Activated naive CD8-positive, alpha-beta T cell treated with anti-CD3 and anti-CD28 coated beads, Interleukin-2, amount 50 U/mL, for 16 hours (primary cell): Measurements from ENCODE around the gene CXCR6.

Experiments
- DNase-seq: peaks from one replicate; pipeline ENCODE4 v3.0.0-alpha.2; 2020; ENCODE audit warnings: low read depth, low spot score

The CXCR6 gene

DNA sequence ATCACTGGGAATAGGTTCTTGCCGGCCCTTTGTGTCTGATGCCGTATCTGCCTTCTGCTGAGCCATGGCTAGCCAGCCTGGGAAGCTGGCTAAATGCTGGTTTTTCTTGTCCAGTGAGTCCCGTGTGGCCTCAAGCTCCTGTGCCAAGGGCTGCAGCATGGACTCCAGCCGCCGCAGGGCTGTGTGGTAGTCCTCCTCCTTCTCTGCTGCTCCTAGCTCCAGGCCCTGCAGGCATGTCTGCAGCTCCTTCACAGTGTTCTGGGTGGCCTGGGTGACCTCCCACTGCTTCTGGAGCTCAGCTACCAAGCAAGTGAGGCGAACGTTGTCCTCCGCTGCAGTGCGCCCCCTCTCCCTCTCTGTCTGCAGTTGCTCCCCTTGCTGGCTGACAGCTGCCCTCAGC lies 24.9 kb downstream of the CXCR6 start:
- no peak for DNase-seq

DNA sequence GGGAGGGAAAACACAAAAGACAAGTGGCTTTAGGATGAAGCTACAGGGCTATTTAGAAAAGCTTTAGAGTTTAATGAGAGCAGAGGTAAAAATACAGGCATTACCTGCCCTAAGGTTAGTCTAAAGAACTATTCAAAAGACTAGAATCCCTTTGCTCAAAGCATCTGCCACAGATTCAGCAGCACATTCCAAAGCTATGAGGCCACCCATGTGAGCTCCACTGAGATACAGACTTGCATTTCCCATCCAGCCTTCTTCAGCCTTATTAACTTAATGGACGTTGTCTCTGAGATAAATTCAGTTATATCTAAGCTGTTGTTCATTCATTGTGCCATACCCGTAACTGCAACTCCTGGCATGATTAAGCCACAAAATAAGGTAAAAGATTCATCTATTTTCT lies 25.4 kb downstream of the CXCR6 start:
- no peak for DNase-seq

DNA sequence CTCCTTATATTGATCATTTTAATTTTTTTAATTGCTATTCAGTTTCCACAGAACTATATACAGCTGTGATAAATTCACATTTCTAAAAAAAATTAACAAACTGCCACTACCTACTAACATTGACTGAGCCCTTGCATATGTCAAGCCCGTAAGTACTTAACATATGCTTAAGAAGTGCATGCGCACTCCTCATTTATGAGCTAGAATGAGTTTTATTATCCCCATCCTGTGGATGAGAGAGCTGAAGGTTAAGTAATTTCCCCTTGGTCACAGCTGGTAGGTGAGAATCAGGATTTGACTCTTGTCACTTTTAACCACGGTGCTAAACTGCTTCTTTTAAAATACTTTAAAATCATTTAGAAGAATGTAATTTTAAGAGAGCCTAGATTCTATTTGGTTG lies 25.9 kb downstream of the CXCR6 start:
- no peak for DNase-seq

DNA sequence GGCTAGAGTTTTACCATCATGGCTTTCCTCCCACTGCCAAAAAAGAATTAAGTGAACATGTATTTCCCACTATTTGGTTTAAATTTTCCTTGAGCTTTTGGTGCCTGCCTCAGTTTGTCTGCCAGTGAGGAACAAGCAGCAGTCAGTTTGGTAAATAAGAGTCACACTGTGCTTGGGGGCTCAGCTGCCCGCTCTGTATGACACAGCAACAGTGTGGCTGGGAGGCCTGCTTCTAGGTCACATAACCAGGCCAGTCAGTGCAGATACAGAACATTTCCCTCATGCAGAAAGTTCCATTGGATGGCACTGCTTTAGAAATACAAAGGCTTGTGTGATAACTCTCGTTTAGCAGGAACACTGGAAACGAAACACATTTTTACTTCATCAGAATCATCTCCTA lies 26.7 kb downstream of the CXCR6 start:
- no peak for DNase-seq

DNA sequence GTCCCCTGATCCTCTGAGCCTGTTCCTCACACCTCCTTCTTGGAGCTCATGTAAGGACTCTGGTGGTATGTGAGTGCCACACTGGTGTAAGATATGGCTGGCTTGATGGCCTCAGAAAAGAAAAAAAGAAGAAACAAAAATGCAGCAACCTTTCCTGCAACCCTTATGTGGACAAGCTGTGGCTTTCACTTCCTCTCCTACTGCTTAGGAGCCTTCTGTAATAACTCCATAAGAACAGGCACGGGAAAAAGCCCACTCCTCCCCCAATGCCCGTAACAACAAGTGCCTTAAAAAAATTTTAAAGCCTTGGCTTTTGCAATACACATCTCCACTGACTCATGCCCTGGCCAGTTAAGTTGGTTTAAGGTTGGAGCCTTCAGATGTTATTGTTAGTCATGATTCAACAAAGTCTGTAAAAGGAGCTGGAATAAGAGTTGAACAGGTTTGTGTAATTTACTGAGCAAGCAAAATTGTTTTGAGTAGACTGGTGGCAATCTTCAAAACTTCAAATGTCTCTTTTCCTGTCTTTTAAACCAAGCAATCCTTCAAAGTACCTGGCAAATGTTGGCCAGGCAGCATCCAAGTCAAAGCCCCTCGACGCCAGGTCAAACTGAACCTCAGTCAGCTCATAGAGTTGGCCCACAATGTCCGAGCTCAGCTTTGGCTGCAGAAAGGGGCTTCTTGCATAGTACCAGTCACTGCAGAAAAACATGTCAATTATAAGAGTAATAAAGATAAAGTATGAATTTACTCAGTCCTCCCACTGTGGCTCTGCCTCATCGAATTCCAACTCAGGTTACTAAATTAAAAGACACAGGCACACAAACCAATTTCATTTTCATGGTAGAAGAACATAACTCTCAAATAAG lies 29.5 kb downstream of the CXCR6 start:
- no peak for DNase-seq

DNA sequence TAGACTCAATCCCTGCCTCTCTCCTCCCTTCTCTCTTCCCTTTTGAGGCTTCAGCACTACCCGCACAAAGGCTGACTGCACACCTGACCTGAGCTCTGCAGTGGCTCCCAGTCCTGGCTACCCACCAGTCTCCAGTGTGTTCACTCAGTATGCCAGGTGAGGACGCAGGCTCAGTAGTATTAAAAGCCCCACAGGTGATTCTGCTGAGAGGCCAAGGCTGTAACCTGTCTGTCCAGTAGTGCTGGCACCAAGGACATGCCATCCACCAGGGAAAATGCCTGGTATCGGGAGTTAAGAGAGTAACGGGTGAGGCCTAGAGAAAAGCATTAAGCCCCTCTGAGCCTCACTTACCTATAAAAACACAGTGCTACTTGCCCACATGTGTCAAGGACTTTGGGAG lies 31.4 kb downstream of the CXCR6 start:
- no peak for DNase-seq

DNA sequence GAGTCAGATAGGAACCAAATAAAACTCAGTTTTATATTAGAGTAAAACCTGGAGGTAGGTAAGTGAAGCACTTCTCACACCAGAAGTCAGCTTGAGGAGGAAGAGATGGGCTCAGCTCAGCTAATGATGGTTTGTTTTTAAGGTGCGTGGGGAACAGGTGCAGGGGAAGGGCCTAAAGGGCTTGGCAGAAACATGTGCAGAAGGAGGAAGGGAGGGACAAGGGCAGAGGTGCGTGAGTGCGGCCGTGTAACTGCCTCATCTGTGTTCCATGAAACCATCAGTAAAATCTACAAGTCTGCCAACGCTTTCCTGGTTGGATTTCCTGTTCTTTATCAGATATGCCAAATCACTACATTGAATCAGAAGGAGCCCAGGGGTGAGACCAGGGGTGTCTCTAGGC lies 32.4 kb downstream of the CXCR6 start:
- no peak for DNase-seq

DNA sequence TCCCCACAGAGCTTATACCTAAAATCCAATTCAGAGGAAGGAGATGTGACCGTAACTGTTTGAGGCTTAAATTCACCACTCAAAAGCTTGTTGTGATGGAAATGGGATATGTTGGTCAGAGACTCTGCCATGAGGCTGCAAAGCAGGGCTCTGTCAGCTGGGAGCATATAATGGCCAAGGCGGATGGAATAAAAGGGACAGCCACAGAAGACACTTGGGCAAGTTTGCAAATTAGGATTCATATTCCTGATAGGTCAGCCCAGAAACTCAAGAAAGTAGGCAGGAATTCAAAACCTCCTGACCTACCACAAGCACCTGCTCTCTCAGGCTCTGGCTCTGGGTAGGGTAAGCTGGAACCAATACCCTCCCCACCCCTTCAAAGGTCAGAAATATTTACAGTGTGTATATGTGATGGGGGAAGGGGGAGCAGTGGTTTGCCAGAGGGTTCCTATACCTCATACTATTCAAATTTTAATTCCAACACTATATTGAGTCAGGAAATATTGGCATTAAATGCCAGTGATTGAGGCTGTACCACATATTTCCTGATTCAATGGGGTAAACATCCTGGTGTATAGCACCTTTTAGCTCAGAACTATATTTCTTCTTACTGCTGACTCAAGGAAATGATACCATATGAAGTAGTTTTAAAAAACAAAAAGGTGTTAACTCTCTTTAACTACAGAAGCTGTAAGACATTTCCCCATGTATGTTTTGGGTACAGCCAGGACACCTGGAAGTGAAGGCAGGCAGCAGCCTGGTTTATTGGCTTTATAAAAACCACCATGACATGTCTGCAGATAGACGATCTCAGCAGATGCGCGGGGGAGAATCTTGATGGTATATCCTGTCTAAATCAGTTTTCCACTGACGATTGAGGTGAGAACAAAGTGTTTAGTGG lies 33.2 kb downstream of the CXCR6 start:
- no peak for DNase-seq

DNA sequence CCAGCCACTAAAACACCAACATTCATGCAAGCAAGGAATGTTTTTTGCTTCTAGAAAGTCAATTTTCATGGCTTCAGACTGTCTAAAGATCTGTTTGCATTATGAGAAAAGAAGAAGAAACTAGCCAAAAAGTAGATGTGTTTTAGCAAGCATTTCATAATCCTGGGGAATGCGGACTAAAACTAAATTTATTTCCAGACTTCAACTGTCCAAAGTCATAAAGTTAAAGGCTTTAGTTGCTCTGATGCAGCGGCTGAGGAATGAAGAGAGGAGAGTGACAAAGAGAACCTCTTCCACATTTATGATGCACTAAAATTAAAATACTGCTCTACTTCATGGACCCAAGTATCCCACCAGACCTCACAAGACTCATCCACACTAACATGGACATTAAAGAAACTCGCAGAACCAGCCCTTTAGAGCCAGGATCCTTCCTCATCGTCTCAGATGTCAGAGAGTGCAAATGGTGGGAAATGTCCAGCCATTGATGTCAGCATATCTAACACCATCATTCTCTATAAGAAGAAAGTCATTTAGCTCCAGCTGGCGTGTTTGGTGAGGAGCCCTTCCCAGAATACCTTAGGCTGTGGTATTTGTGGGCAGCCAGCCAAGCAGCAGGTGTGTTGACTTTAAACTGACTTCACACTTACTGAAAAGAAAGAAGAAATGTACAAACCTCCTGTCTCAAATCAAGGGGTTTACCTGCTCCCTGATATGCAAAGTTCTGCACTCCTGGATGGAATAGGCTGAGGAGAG lies 34.9 kb downstream of the CXCR6 start:
- DNase-seq, result no peak

DNA sequence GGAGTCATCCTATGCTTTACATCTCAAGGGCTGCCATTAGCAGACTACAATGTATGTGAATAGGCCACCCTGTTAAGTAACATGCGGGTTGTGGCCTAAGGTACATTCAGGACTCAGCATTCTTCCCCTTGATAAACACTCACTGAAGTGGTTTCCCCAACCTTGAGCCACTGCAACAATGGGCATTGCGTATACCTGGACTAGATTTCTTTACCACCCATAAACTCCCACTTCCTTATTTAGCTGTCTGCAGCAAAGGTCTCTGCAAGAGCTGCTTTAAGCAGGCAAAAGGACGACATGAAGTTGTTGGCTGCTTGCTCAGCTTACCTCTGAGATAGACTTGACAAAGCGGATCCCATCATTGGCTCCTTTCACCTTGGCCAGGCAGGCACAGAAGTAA lies 36.1 kb downstream of the CXCR6 start:
- DNase-seq, result no peak

DNA sequence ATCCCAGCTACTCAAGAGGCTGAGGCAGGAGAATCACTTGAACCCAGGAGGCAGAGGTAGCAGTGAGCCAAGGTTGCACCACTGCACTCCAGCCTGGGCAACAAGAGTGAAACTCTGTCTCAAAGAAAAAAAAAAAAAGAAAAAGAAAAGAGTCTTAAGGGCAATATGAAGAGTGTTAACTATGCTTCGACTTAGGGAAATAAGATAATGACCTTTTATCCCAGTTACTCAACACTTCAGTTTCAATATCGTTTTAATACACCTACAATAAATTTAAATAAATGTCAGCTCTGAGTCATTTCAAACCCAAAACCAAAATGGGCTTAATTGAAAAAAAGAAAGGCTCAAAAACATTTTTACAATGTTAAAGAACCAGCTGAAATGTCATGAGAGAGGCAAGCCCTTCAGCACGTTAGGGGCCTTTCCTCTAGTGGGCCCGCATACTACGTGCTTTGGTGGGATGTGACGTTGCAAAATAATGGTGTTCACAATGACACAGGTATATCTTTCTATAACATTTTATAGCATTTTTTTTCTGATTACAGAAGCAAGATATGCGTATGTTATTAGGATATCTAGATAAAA lies 37.1 kb downstream of the CXCR6 start:
- no peak for DNase-seq

DNA sequence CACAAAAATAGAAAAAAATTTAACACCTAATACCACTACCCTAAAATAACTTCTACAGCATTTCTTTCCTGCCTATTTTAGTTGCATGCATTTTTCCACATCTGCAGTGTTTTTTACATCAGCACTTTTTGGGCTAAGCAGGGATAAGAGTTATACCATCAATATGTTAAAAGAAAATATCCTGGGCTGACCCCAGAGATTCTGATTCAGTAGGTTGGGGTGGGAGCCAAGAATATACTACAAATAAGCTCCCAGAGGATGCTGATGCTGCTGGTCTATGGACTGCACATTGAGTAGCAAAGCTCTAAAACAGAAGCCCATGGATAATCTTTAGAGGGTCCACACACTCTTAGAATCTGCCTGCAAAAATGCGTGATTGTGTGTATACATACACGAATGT lies 37.6 kb downstream of the CXCR6 start:
- no peak for DNase-seq

DNA sequence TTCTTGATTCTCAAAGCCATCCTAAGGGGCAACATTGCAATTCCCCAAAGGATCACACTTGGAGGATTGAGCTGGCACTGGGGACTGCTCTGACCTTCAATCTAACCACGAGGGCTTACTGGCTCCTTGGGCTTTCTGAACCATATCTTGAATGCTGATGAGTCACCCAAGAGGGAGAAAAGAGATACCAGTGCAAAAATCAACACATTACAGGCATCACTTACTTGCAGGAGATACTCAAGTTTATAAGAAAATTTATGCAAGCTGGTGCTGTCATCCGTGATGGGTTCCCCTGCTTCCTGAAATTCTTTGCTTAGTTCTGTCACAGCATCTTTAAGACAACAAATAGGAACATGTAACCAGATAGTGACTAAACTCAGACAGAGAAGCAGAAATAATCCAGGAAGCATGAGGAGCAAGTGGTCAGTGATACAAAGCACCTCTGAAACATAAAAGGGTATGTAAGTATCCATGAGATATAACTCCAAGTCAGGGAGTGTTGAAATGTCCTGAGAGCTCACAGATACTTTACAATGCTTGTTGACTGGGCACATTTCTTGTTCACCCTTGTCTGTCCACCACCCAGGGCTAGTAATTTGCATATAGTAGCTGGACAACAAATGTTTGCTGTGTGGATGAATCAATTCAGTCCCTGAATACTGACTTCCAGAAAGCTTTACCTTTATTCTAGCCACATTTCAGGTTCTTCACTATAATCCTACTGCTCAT lies 38.2 kb downstream of the CXCR6 start:
- DNase-seq, result no peak

DNA sequence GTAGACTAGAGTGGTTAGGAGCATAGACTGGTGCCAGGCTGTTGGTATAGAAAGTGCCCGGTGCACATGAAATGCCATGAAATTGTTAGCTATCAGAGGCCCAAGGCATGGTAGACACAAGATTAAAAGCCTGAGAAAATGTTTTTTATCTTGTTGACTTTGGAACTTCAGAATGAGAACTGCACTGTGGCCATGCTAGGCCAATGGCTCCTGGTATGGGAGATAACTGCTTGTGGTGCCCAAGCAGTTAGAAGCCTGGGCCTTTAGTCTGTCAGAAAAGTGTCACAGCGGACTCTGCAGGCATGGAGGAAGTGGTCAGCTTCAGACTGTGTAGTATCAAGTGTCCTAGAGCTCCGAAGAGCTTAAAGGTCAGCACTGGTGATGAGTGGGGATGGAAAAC lies 40.5 kb downstream of the CXCR6 start:
- no peak for DNase-seq

DNA sequence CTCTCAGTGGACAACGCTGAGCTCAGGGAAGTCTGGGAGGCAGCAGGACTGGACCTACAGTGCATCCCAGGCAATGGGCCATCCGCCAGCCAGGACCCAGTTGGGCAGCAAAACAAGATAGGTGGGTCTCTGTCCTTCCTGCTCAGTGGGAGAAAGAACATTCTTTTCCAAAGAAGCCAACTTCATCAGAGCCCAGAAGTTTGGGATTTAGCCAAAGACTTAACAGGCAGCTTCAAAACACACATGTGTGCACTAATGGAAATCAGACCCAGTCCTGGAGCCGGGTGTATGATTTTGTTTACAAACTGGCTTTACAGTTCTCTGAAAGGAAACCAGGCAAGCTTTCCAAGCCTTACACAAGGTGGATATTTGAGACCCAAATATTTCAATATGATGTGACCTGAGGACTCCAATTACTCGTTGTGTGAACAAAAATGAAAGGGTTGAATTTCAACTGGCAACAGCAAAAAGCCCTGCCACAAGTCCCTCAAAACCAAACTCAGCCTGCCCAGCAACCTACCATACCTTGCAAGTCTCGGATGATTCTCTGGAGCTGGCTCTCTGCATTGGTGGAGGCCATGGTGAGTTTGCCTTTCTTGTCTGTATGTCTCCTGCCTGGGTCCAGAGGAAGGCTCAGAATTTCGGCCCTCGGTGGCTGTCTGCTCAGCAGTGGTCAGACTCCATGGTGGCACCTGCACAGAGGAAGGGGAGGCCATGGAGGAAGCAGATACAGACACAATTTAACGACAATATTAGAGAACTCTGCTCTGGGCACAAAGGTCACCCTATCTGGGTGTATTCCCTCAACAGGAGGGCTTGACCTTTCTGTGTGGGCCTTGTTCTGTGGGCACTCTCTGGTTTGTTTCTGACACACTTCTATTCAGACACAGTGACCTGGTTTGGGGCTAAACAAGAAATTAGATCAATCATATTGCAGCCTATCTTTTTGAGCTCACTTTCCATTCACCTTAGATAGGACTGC lies 41.4 kb downstream of the CXCR6 start:
- DNase-seq, result no peak

DNA sequence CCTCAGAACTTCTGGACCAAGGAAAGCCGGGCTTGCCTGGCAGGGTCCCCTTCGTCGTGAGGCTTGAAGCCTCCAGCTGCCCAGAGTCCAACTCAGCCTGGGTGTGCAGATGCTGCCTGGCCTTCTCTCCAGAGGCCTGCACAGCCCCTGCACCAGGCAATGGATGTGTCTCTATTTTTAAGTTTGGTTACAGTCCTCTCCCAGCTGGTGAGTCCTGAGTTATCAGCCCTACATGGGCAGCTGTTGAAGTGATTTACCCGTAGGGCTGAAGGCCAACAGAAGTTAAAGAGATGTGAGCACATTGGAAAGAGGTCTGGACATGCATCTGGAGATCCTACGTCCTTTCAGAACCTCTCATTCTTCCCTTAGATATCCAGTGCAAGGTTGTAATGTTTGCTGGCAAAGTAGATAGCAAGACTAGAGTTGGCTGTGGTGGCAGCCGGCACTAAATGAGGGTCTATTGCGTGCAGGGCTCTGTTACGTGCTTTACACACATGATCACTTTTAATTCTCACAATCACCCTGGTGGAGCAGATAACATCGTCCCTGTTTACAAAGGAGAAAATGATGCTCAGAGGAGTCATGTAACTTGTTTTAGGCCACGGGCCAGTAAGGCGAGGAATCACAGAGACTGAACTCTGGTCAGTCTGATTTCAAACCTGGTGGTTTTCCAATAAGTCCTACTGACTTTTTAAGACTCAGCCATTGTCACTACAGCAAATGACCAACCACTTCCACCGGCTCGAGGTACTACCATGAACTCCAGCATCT lies 42.5 kb downstream of the CXCR6 start:
- DNase-seq, result no peak

DNA sequence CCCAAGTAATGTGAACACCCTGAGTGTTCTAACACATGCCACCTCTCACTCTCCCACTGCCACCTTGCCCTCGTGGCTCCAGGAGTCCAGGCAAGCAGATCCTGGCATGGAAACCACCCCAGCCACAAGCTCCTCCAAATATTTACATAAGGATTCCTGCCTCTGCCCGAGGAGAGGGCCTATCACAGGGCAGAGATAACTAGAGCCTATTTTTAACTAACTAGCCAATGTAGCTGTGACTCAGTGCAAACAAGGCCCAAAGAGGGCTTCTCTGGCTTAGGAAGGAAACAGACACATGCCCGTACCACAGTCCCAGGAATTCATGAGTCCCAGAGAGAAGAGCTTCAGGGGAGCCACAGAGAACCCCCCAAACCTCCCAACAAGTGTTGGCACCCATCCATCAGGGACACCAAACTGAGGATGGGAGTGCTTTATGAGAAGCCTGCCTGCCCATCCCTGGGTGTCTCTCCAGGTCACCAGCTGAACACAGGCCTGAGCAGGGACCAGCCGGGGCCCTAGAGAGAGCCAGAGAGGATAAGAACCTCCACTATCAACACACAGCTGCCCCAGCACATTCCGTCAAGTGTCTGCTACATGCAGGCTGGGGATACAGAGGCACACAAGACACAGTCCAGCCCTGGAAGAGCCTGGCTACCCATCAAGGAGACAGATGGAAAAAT lies 43.2 kb downstream of the CXCR6 start:
- no peak for DNase-seq
